GM10266 (cell line): ENCODE measurements around the gene RELN.

Experiments
- DNase-seq: peaks from one replicate; pipeline ENCODE4 v3.0.0; 2012; ENCODE audit errors: extremely low spot score
- TF ChIP-seq, protein P1 (sequence below): IDR thresholded peaks from 2 replicates; pipeline ENCODE4 v1.5.1; 2012; ENCODE audit warnings: mild to moderate bottlenecking, low read depth; ENCODE audit not compliant: control insufficient read depth, insufficient read depth; ENCODE audit errors: missing control alignments

The RELN gene

GRCh38 chr7:103944230-103944900, 45.1 kb downstream of the RELN start:
- DNase-seq = no peak
- TF ChIP-seq, protein P1, sequence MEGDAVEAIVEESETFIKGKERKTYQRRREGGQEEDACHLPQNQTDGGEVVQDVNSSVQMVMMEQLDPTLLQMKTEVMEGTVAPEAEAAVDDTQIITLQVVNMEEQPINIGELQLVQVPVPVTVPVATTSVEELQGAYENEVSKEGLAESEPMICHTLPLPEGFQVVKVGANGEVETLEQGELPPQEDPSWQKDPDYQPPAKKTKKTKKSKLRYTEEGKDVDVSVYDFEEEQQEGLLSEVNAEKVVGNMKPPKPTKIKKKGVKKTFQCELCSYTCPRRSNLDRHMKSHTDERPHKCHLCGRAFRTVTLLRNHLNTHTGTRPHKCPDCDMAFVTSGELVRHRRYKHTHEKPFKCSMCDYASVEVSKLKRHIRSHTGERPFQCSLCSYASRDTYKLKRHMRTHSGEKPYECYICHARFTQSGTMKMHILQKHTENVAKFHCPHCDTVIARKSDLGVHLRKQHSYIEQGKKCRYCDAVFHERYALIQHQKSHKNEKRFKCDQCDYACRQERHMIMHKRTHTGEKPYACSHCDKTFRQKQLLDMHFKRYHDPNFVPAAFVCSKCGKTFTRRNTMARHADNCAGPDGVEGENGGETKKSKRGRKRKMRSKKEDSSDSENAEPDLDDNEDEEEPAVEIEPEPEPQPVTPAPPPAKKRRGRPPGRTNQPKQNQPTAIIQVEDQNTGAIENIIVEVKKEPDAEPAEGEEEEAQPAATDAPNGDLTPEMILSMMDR = no peak

DNA sequence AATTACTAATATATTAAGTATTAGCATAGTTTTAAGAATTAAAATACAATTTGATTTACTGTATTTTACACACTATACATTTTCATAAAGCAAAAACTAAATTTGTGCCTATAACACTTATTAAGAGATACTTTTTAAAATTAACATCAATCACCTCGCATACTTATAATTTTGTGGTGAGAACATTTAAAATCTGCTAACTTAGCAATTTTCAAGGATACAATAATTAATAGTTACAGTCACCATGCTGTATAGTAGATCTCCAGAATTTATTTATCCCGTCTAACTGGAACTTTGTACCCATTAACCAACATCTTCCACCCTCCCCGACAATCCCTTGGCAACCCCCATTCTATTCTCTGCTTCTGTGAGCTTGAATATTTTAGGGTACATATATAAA, 47.5 kb downstream of the RELN start:
- DNase-seq = no peak
- TF ChIP-seq, protein P1 = no peak

- TF ChIP-seq, protein P1 = no peak
- no peak for DNase-seq
Observed at GRCh38 chr7:103940382-103941268, 48.8 kb downstream of the RELN start.

- DNase-seq = no peak
- TF ChIP-seq, protein P1 = no peak
Observed at GRCh38 chr7:103937680-103938079, 51.8 kb downstream of the RELN start.

- TF ChIP-seq, protein P1 = no peak
- DNase-seq = no peak
Observed at GRCh38 chr7:103936558-103936957, 52.9 kb downstream of the RELN start.

GRCh38 chr7:103934508-103934907, 55.0 kb downstream of the RELN start:
- DNase-seq = no peak
- TF ChIP-seq, protein P1 = no peak

DNA sequence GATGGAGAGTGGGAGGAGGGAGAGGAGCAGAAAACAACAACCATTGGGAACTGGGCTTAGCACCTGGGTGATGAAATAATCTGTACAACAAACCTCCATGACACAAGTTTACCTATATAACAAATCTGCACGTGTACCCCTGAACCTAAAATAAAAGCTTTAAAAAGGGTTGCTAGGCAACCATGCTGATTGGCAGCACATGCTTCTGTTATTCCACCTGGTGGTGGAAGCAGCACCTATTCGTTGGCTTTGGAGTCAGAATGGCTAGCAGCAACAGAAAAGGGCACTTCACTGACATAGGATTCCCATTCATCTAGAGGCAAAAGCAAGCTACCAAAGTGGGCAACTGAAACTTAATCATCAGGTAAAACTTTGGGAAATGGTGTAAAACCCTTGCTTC, 57.1 kb downstream of the RELN start:
- TF ChIP-seq, protein P1 = no peak

More for the DNA sequence above, 57.1 kb downstream of the RELN start:
- no peak for DNase-seq
